HepG2 (cell line): ENCODE data around the gene TNFSF12. TPM values are rescaled to one million over a fixed set of nuclear protein-coding genes. Genes with fewer than 3 reads are reported as not detected.

Experiments used
- FOXA3 ChIP-seq: IDR thresholded peaks from 2 replicates; pipeline ENCODE4 v1.6.1; 2016; ENCODE audit warnings: missing genetic modification reagents, missing compliant biosample characterization
- NCOA2 ChIP-seq: sonication (generic); formaldehyde crosslinking; IDR thresholded peaks from 2 replicates; pipeline ENCODE4 v1.8.0; 2022; ENCODE audit warnings: inconsistent platforms
- RORA ChIP-seq: sonication (generic); formaldehyde crosslinking; IDR thresholded peaks from 2 replicates; pipeline ENCODE4 v1.5.0; 2020; ENCODE audit warnings: mild to moderate bottlenecking, missing genetic modification reagents, moderate library complexity
- SMAD1 ChIP-seq: sonication (generic); formaldehyde crosslinking; IDR thresholded peaks from 2 replicates; pipeline ENCODE4 v1.4.0; 2020; ENCODE audit warnings: missing genetic modification reagents, low read depth, mild to moderate bottlenecking, borderline replicate concordance
- SMAD3 ChIP-seq: sonication (generic); formaldehyde crosslinking; IDR thresholded peaks from 2 replicates; pipeline ENCODE4 v1.4.0; 2020; ENCODE audit warnings: missing genetic modification reagents
- SOX13 ChIP-seq, 3 experiments: fragments of 450-650 bp in 1 of 3; sonication (generic) in 1 of 3; formaldehyde crosslinking in 1 of 3; IDR thresholded peaks in 2 of 3; conservative IDR thresholded peaks in 1 of 3; 2 replicates each; pipeline versions ENCODE4 v1.5.0 to v1.6.1; 2016 to 2020; ENCODE audit warnings: antibody characterized with exemption in 1 of 3, mild to moderate bottlenecking in 1 of 3, missing compliant biosample characterization in 1 of 3, missing genetic modification reagents in 1 of 3, moderate library complexity in 1 of 3
- ZNF589 ChIP-seq: sonication (generic); formaldehyde crosslinking; conservative IDR thresholded peaks from 2 replicates; pipeline ENCODE4 v1.8.0; 2022; ENCODE audit warnings: mild to moderate bottlenecking, moderate library complexity, missing genetic modification reagents
- ZSCAN9 ChIP-seq: IDR thresholded peaks from 2 replicates; pipeline ENCODE4 v1.6.1; 2016; ENCODE audit warnings: borderline replicate concordance
- ZXDC ChIP-seq: sonication (generic); formaldehyde crosslinking; IDR thresholded peaks from 2 replicates; pipeline ENCODE4 v1.5.0; 2020; ENCODE audit warnings: mild to moderate bottlenecking, missing genetic modification reagents
- polyA plus RNA-seq, 8 experiments: library from polyadenylated mRNA; depleted of rRNA in 3 of 8; stranded (reverse) in 7 of 8; unstranded in 1 of 8; fragments of >200 nt; fragmentation: Illumina TruSeq in 4 of 8; extraction: Trizol in 4 of 8; gene quantifications; 2 replicates each; pipeline versions ENCODE4 v1.2.1 to v1.2.3, GENCODE V29; 2011 to 2016; ENCODE audit warnings: low read depth in 4 of 8, missing spikeins in 1 of 8, mixed read lengths in 1 of 8; ENCODE audit not compliant: insufficient read depth in 1 of 8
- total RNA-seq, 5 experiments: library from RNA; depleted of rRNA; stranded (reverse); fragments of >200 nt; fragmentation: Illumina TruSeq; extraction: Trizol; gene quantifications; 2 replicates each; pipeline ENCODE4 v1.2.3, GENCODE V29; 2016; ENCODE audit warnings: low read depth in 1 of 5
- TF ChIP-seq, protein P1 (sequence below): sonication (generic); formaldehyde crosslinking; IDR thresholded peaks from 2 replicates; pipeline ENCODE4 v1.5.1; 2020; ENCODE audit warnings: mild to moderate bottlenecking, missing genetic modification reagents, moderate library complexity
- TF ChIP-seq, protein P2 (sequence below): sonication (generic); formaldehyde crosslinking; IDR thresholded peaks from 2 replicates; pipeline ENCODE4 v1.5.1; 2020; ENCODE audit warnings: missing genetic modification reagents, mild to moderate bottlenecking, borderline replicate concordance
- TF ChIP-seq, protein P3 (sequence below): sonication (generic); formaldehyde crosslinking; IDR thresholded peaks from one replicate; pipeline ENCODE4 v1.5.1; 2020; ENCODE audit warnings: mild to moderate bottlenecking, missing genetic modification reagents; ENCODE audit errors: not compliant biosample characterization

Gene TNFSF12
- total and polyA plus RNA-seq, 2 of the 13 experiments (the other 11 are each of a cell fraction or from before 2014, with no cell fraction given), result 0.93 to 7.2 TPM

DNA sequence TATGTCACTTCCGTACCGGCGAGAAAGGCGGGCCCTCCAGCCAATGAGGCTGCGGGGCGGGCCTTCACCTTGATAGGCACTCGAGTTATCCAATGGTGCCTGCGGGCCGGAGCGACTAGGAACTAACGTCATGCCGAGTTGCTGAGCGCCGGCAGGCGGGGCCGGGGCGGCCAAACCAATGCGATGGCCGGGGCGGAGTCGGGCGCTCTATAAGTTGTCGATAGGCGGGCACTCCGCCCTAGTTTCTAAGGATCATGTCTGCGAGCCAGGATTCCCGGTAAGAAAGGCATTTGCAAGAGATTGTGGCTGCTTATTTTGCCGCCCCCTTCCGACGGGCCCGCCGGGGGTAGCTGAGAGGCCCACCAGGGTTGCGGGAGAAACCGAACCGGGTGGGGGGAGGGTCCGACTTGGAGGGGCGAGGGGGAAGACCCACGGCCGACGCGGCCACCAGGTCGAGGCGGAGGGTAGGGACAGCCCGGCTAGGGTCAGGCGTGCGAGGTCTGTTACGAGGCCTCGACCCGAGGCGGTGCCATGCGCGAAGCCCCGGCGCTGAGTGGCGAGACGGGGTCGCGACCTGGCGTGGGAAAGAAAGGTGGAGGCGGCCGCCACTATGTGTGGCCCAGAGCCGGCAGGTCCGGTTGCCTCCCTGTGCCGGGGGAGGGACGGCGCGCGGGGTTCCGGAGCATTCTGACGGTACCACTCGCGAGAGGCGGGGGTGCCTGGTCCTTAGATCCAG is 23.9 kb downstream of the TNFSF12 start (continued):
- TF ChIP-seq, protein P1, sequence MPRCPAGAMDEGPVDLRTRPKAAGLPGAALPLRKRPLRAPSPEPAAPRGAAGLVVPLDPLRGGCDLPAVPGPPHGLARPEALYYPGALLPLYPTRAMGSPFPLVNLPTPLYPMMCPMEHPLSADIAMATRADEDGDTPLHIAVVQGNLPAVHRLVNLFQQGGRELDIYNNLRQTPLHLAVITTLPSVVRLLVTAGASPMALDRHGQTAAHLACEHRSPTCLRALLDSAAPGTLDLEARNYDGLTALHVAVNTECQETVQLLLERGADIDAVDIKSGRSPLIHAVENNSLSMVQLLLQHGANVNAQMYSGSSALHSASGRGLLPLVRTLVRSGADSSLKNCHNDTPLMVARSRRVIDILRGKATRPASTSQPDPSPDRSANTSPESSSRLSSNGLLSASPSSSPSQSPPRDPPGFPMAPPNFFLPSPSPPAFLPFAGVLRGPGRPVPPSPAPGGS (CRISPR knock-in tag), result 0 out of 2 replicates have a peak, but pooled peaks have one; percentile 7
- TF ChIP-seq, protein P2, sequence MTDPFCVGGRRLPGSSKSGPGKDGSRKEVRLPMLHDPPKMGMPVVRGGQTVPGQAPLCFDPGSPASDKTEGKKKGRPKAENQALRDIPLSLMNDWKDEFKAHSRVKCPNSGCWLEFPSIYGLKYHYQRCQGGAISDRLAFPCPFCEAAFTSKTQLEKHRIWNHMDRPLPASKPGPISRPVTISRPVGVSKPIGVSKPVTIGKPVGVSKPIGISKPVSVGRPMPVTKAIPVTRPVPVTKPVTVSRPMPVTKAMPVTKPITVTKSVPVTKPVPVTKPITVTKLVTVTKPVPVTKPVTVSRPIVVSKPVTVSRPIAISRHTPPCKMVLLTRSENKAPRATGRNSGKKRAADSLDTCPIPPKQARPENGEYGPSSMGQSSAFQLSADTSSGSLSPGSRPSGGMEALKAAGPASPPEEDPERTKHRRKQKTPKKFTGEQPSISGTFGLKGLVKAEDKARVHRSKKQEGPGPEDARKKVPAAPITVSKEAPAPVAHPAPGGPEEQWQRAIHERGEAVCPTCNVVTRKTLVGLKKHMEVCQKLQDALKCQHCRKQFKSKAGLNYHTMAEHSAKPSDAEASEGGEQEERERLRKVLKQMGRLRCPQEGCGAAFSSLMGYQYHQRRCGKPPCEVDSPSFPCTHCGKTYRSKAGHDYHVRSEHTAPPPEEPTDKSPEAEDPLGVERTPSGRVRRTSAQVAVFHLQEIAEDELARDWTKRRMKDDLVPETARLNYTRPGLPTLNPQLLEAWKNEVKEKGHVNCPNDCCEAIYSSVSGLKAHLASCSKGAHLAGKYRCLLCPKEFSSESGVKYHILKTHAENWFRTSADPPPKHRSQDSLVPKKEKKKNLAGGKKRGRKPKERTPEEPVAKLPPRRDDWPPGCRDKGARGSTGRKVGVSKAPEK (CRISPR knock-in tag), result no peak
- TF ChIP-seq, protein P3, sequence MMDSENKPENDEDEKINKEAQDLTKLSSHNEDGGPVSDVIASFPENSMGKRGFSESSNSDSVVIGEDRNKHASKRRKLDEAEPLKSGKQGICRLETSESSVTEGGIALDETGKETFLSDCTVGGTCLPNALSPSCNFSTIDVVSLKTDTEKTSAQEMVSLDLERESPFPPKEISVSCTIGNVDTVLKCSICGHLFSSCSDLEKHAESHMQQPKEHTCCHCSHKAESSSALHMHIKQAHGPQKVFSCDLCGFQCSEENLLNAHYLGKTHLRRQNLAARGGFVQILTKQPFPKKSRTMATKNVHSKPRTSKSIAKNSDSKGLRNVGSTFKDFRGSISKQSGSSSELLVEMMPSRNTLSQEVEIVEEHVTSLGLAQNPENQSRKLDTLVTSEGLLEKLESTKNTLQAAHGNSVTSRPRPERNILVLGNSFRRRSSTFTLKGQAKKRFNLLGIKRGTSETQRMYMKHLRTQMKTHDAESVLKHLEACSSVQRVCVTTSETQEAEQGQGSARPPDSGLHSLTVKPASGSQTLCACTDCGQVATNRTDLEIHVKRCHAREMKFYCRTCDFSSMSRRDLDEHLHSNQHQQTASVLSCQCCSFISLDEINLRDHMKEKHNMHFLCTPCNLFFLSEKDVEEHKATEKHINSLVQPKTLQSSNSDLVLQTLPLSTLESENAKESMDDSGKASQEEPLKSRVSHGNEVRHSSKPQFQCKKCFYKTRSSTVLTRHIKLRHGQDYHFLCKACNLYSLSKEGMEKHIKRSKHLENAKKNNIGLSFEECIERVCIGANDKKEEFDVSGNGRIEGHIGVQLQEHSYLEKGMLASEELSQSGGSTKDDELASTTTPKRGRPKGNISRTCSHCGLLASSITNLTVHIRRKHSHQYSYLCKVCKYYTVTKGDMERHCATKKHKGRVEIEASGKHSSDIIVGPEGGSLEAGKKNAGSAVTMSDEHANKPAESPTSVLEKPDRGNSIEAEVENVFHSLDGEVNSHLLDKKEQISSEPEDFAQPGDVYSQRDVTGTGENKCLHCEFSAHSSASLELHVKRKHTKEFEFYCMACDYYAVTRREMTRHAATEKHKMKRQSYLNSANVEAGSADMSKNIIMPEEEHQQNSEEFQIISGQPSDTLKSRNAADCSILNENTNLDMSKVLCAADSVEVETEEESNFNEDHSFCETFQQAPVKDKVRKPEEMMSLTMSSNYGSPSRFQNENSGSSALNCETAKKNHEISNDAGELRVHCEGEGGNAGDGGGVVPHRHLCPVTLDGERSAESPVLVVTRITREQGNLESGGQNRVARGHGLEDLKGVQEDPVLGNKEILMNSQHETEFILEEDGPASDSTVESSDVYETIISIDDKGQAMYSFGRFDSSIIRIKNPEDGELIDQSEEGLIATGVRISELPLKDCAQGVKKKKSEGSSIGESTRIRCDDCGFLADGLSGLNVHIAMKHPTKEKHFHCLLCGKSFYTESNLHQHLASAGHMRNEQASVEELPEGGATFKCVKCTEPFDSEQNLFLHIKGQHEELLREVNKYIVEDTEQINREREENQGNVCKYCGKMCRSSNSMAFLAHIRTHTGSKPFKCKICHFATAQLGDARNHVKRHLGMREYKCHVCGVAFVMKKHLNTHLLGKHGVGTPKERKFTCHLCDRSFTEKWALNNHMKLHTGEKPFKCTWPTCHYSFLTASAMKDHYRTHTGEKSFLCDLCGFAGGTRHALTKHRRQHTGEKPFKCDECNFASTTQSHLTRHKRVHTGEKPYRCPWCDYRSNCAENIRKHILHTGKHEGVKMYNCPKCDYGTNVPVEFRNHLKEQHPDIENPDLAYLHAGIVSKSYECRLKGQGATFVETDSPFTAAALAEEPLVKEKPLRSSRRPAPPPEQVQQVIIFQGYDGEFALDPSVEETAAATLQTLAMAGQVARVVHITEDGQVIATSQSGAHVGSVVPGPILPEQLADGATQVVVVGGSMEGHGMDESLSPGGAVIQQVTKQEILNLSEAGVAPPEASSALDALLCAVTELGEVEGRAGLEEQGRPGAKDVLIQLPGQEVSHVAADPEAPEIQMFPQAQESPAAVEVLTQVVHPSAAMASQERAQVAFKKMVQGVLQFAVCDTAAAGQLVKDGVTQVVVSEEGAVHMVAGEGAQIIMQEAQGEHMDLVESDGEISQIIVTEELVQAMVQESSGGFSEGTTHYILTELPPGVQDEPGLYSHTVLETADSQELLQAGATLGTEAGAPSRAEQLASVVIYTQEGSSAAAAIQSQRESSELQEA, result peak; percentile 27
- TF ChIP-seq FOXA3 (CRISPR knock-in tag), result 0 out of 2 replicates have a peak, but pooled peaks have one; percentile 41
- no peak for TF ChIP-seq SOX13 (IDR thresholded peaks at IDR 0.05)
- peak; percentile 3 to 84; a peak in 1 of 4 replicates for TF ChIP-seq SOX13 (CRISPR knock-in tag; conservative IDR thresholded peaks at IDR 0.05 in 1 of 2, IDR thresholded peaks at IDR 0.05 in 1 of 2)
- no peak for TF ChIP-seq NCOA2
- peak; percentile 91 for TF ChIP-seq SMAD1 (CRISPR knock-in tag)
- peak; percentile 6; the same call in 1 of the 2 replicates for TF ChIP-seq SMAD3 (CRISPR knock-in tag)
- TF ChIP-seq ZXDC (CRISPR knock-in tag), result no peak
- no peak for TF ChIP-seq RORA (CRISPR knock-in tag)
- TF ChIP-seq ZSCAN9 (CRISPR knock-in tag), result peak; percentile 23; the same call in 1 of the 2 replicates
- TF ChIP-seq ZNF589 (CRISPR knock-in tag), result peak; percentile 81
